ENCODE data around the gene MYO10. TPM values are rescaled to one million over a fixed set of nuclear protein-coding genes. Genes with fewer than 3 reads are reported as not detected.
"Not testable (repeated sequence)": the region's sequence is repeated elsewhere in the genome, so short reads cannot be mapped to it uniquely, and the experiment has no call there.

The MYO10 gene
- total RNA-seq, 1 donor from 2014 or later: 7.2 TPM

DNA sequence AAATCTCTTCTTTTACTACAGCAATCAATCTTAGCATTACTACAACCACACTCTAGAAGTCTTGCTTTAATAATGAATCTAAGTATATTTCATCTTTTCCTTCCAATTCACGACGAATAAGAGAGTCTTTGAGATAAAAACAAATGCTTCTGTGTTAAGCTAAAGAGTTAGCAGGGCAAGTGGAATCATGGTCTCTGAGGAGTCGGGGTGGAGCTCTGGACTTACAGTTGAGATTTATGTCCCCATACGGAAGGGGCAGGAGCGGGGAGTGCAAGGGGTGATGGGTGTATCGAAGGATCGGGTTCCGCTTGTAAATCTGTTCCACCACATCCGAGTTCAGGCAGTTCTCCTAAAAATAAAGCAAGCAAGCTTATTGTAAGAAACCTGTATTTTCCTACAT lies 260.3 kb downstream of the MYO10 start:
- ATAC-seq (ENCODE audit: poor library complexity): no peak

DNA sequence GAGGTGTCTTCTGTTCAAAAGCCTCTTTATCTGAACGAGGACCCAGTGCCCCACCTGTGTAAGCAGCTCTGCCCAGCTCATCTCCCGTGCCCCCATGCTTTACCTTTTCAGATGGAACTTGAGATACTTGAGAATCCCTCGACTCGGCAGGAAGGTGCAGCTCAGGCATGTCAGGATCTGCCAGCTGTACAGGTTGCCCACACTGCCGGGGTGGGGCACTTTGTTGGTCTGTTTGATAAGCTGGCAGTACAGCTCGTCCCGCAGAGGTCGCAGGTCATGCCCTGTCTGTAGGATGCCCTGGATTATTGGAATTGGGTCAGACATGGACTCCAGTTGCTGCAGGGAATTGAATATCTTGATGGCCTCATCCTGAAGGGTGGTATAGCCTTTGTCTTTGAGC lies 261.3 kb downstream of the MYO10 start:
- DNase-seq: no peak
- intact Hi-C loops (cut with DNase I): no loop called here
- ATAC-seq (ENCODE audit: poor library complexity): no peak

More for the DNA sequence above, 260.3 kb downstream of the MYO10 start:
- DNase-seq: no peak
- intact Hi-C loops (cut with DNase I): no loop called here

DNA sequence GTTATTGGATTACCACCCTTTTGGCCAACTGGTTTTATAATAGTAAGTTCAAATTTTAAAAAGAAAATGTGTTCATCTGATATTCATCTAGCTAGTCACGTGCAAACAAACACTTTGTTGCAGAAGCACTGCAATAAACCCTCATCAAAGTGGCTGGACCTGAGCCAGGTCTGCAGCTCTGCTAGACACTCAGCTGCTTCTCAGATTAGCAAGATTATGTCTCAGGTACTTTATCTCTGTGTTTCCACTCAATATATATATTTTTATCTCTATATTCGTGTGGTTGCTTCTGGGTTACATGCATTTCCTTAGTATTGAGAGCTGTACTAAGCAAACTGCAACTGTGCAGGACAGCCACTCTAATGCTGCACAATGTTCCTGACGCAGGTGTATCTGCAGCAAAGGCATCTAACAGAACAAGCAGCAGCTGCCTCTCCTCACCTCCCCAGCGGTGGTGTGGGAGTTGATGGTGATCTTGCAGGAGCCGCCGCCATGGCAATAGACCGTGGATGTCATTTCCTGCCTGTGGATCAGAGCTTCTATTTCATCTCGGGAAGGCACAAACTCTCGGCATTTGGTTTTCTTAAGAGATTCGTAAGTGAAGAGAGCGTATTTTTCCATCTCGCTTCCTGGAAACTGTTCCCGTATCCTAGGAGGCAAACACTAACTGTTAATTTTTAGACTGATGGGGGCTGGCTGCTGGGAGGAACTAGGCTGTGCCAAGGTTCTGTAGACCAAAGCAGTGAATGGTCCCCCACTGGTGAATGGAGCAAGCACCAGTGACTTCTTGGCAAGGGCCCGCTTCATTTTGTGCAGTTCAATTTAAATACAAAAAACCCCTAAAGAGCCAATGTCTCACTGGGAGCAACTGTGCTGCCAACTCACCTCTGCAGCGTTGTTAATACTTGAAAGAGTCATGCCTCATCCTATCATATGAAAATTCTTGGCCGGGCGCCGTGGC lies 262.6 kb downstream of the MYO10 start:
- DNase-seq (no peak), ATAC-seq (ENCODE audit: poor library complexity) (no peak)
- intact Hi-C loops (cut with DNase I): no loop called here

DNA sequence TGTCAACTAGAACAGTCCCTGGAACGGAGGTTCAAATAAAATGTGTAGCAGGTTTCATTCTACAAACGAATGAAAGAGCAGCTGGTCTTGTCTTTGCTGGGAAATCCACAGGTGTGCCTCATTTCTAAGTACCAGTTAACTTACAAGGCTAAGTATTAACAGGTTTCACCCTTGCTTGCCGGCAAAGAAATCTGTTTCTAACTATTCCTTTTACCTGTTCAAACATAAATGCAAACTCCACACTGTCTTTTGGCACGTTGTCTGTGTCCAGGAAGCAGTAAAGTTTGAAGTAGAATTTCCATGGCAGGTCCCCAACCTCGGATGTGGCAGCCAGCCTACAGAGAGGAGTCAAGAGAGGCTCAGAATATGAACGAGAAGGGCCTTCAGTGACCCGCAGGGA lies 264.9 kb downstream of the MYO10 start:
- no peak for ATAC-seq (ENCODE audit: poor library complexity)
- intact Hi-C loops (cut with DNase I): no loop called here
- no peak for DNase-seq

DNA sequence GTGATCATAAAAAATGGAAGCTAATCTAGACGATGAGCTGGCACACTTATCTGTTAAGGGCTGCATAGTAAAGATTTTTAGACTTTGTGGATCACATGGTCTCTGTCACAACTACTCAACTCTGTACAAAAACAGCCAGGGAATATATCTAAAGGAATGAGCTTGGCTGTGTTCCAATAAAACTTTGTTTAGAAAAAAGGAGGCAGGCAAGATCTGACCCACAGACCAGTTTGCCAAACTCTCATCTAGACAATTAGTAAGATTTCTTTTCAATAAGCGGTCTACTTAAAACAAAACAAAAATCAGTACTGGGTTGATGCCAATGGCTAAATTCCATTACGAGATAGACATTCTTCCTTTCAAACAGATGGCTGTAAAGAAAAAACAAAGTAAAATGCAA lies 266.3 kb downstream of the MYO10 start:
- ATAC-seq (ENCODE audit: poor library complexity) (no peak), DNase-seq (no peak)
- intact Hi-C loops (cut with DNase I): loop anchor here (5.0 kb wide), 1 partner anchor 182 kb away; no protein-coding TSS in a partner anchor

DNA sequence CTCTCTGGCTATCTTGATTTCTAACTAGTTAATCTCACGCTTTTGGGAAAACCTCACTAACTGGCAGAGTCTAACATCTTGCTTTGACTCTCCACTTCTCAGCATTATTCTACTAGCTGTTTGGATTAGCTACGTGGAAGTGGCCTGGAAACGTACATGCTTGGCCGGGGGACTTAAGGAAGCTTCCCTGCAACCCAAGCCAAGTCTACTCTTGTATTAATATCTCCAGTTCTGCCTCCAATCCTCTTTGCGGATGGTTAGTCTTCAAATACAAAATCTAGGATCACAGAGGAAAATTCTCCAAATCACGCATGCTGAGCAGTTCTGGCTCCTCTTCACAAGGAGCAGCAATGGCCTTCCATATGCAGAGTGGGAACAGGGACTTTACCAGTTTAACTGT lies 267.5 kb downstream of the MYO10 start:
- no peak for ATAC-seq (ENCODE audit: poor library complexity)
- intact Hi-C loops (cut with DNase I): loop anchor here (5.0 kb wide), 1 partner anchor 181 kb away; no protein-coding TSS in a partner anchor
- DNase-seq: no peak

DNA sequence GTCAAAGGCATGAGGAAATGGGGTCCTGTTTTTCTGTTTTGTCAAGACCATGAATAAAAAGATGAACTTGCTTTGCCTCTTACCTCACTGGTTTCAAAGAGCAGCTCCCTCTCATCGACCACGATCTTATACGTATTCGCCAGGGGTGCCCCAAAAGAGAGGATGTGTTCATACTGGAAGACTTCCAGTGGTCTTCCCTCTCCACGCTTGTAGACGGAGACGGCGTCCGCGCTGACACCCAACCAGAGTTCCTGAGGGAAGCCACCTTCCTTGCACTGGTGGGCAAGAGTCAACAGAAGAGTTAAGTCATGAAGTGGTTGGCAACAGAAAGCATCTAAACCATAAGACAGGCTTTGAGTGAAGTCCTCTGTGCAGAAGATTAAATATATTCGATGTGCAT lies 267.9 kb downstream of the MYO10 start:
- ATAC-seq (ENCODE audit: poor library complexity): no peak
- intact Hi-C loops (cut with DNase I): loop anchor here (5.0 kb wide), 1 partner anchor 181 kb away; no protein-coding TSS in a partner anchor
- DNase-seq: no peak

DNA sequence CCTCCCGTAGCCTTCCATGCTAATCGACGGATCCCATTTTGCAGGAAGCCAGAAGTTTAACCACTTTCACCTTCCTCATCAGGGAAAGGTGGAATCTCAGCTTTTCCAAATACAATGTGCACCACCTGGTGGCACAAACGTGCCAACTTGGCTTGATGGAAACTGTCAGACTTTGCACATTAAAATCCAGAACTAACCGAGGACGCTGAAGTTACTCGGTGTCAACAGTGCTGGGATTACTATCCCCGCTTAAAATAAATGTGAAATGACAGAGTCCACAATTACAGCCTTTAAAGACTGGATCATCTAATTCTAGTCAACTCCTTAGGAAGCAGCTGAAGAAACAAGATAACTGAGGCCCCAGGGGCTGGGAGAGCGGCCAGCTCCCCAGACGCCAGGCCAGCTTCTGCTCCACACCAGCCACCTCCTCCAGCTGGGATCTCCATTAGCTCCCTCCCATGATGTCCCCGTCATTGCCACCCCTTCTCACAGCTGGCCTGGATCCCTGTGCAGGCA lies 269.1 kb downstream of the MYO10 start:
- ATAC-seq (ENCODE audit: poor library complexity) (peak; percentile 74), DNase-seq (peak; percentile 73)
- intact Hi-C loops (cut with DNase I): loop anchor here (5.0 kb wide), 1 partner anchor 180 kb away; no protein-coding TSS in a partner anchor

DNA sequence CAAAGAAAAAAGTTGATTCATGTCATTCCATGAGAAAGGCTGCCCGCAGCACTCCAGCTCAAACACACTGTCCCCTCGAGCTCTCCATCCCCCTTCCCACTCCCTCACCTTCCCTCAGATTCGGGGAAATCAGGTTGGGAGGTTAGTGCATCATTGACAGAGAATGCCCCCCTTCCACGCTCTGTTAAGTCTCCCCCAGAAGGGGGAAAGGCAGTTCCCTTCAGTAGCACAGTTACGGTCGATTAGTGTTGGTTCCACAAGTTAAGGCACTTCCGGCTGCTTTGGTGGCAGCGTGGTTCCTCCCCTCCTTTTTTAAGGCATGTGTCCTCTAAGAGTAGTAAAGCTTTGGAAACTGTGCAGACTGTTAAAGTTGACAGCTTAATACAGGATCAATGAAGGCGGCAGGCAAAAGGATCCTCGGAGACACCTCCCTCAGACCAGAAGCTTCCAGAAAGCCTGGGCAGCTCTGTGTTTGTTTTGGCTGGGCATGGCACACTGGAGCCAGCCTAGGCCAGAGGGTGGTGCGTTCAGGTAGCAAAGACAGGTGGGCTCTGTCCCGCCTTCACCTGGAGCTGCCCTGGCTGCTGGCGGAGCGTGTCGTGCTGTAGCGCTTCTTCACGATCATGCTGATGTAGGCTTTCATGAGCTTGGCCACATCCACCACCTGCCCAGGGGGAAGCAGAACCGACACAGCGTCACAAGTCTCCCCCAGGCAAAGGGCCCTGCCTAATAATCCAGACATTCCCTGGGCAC lies 269.8 kb downstream of the MYO10 start:
- DNase-seq: no peak
- intact Hi-C loops (cut with DNase I): loop anchor here (5.0 kb wide), 1 partner anchor 179 kb away; no protein-coding TSS in a partner anchor
- ATAC-seq (ENCODE audit: poor library complexity): peak; percentile 3

DNA sequence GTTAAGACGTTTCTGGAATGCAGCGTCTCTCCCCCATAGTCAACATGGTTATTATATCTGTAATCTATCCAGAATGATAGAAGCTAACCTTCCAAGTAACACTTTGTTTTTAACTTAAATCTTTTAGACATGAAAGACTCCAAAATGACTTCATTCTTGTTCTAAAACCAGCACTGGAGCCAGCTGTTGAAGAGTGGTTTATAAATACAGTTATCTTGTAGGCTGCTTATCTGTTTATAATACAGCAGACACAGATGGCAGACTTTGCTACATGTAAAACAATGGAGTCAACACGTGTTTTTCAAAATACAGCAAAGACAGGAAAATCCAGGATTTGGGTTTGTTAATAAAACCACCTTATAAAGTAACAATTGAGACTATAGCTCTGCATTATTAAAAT lies 270.5 kb downstream of the MYO10 start:
- ATAC-seq (ENCODE audit: poor library complexity) (no peak), DNase-seq (no peak)
- intact Hi-C loops (cut with DNase I): loop anchor here (5.0 kb wide), 1 partner anchor 178 kb away; no protein-coding TSS in a partner anchor

DNA sequence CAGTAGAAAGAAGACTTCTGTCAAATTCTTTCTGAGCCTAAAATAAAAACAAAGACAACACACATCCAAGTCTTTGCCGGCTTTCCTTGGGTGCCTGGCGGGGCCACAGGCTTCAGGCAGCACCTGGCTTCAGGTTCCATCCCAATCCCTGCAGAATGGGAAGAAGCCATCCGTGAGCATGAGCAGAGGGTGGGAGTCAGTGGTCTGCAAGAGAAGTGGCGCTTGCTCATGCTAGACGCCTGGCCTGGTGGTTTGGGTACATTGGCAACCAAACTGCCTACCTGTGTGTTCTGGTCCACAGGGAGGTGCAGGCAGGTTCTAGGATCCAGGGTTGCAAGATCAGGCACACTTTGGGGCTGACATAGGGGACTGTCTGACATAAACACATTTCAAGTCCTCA lies 271.7 kb downstream of the MYO10 start:
- ATAC-seq (ENCODE audit: poor library complexity) (no peak), DNase-seq (no peak)
- intact Hi-C loops (cut with DNase I): no loop called here

DNA sequence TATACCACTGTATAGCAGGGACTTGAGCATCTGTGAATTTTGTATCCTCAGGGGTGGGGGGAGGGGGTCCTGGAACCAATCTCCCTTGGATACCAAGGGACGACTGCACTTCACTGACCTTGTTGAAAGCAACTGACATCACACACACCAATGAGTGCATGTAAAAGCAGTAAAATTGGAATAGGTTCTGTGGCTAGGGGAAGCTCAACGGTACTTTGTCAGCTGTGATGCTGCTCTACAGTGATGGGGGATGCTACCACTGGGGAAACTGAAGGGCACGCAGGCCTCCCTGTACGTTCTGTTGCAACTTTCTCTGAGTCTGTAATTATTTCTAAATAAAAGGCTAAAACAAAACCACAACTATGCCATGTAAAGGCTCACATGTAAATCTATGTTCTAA lies 272.2 kb downstream of the MYO10 start:
- ATAC-seq (ENCODE audit: poor library complexity): no peak
- DNase-seq: no peak
- intact Hi-C loops (cut with DNase I): no loop called here

DNA sequence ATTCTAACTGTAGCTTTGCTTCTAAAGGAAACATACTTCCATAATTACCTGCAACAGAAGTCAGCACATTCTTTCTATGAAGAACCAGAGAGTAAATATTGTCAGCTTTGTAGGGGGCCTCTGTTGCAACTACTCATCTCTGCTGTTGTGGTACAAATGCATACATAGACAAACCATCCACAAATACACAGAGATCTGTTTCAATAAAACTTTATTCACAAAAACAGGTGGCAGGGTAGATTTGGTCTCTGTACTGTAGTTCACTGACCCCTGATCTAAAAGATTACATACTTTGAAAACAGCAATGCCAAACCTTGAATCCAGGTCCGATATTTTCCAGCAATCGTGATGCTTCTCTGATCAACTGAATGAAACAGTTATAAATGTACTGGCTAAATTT lies 274.4 kb downstream of the MYO10 start:
- intact Hi-C loops (cut with DNase I): no loop called here
- DNase-seq: no peak
- ATAC-seq (ENCODE audit: poor library complexity): no peak

DNA sequence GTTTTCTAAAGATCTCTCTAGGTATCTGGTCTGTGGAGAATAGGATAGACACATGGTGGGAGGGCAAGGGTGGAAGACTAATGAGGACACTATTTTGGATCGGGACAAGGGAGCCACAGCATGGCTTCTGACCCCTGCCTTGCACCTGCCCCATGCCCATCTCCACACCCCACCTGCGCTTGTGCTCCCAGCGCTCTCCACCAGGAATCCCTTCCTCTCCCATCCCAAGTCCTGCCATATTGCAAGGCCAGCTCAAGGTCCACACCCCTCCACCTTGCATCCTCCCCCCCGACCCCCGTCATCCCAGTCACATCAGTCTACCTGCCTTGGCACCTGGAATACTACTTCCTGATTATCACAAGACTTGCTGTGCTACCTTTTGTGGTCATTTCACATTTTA lies 275.1 kb downstream of the MYO10 start:
- ATAC-seq (ENCODE audit: poor library complexity): no peak
- intact Hi-C loops (cut with DNase I): no loop called here
- DNase-seq: no peak

DNA sequence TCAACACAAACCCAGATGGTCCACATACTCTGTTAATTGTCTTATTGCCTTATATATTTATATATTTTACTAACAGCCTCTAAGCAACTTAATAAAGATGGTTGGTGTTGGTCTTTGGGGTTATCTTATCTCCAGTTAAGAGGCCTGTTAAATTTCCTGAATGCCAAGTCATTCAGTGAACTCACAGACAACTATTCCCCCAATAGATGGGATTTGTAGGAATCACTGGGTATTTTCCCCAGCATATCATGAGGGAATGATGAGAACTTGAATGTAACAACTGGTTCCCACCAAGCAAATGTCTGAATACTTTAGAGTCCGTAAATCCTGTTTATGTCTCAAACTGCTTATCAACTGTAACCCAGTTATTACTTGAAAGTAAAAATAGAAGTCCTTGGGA lies 276.6 kb downstream of the MYO10 start:
- intact Hi-C loops (cut with DNase I): no loop called here
- no peak for ATAC-seq (ENCODE audit: poor library complexity)

DNA sequence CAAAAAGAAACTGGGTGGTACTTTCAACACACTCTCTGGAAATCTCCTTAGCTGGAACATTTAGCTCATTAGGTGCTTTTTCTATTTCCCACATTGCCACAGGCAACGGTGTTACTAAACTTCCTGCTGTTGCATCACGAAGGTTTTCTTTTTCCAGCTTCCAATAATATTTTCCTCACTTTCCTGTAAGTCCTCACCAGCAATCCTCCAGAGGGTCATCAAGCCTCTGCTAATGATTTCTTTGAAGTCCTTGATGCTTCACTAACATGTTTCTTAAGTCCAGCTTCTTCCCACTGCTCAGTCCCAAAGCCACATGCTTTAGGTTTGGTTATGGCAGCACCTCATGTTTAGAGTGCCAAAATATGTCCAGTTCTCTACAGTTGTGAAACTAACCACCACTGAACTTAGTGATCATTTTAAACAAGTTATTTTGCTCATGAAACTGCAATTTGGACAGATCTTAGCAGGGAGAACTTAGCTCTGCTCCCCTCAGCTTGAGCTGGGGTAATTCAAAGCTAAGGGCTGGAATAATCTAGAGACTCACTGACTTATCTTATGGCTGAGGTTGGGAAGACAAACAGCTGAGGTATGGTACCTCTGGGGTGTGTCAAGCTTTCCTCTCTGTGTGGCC lies 279.4 kb downstream of the MYO10 start:
- ATAC-seq (ENCODE audit: poor library complexity) (no peak), DNase-seq (no peak)
- intact Hi-C loops (cut with DNase I): no loop called here

More for the DNA sequence above, 276.6 kb downstream of the MYO10 start:
- DNase-seq: no peak

DNA sequence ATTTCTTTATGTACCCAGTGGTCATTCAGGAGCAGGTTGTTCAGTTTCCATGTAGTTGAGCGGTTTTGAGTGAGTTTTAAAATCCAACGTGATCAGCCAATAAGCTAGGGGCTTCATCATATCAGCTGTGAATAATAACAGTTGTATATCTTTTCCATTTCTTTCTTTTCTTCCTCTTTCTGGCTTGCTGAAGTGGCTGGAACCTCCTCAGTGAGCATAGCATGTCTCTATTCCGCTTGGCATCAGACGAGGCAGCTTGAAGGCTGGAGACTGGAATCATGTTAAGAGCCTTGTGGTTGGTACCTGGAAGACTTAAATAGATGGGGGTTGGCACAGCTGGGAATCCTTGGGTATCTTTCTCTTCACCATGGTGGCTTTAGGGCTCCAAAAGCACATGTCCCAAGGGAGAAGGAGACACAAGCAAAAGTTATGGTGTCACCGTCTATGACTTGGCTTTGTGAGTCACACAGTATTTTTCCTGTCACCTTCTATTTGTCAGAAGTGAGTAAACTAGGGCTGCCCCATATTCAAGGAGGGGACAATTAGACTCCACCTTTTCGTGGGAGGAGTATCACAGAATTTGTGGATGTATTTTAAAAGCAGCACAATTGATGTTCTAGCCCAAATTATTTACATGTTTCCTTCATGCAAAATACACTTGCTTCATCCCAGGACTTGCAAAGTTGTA lies 281.3 kb downstream of the MYO10 start:
- ATAC-seq (ENCODE audit: poor library complexity): no peak
- no peak for DNase-seq
- intact Hi-C loops (cut with DNase I): no loop called here

DNA sequence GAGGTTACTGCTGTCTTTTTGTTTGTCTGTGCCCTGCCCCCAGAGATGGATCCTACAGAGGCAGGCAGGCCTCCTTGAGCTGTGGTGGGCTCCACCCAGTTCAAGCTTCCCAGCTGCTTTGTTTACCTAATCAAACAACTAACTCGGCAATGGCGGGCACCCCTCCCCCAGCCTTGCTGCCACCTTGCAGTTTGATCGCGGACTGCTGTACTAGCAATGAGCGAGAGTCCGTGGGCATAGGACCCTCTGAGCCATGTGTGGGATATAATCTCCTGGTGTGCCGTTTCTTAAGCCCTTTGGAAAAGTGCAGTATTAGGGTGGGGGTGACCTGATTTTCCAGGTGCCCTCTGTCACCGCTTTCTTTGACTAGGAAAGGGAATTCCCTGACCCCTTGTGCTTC lies 287.3 kb downstream of the MYO10 start:
- DNase-seq; intact Hi-C loops (cut with DNase I): not testable (repeated sequence)

More for the DNA sequence above, 287.3 kb downstream of the MYO10 start:
- not testable (repeated sequence) for ATAC-seq (ENCODE audit: poor library complexity)
